SK-N-SH treated with all-trans-retinoic acid at 6 μM for 48 hours (cell line): Measurements from ENCODE around the gene SYVN1.

ENCODE experiments used
- ATAC-seq: fragments of 200-7000 bp; cut with Tn5 transposase; 3 replicates; pipeline ENCODE4 v1.9.1; 2020; ENCODE audit warnings: mild to moderate bottlenecking, moderate library complexity
- ARNTL ChIP-seq: fragments of 450-650 bp; formaldehyde crosslinking; IDR thresholded peaks from 2 replicates; pipeline ENCODE4 v1.5.0; 2020; ENCODE audit warnings: low read depth, mild to moderate bottlenecking, moderate library complexity, borderline replicate concordance
- BACH2 ChIP-seq: fragments of 250-450 bp; sonication (Bioruptor Pico); IDR thresholded peaks from 2 replicates; pipeline ENCODE4 v1.9.0; 2021; ENCODE audit warnings: mild to moderate bottlenecking, borderline replicate concordance
- CREB5 ChIP-seq: fragments of 250-450 bp; sonication (Bioruptor Pico); IDR thresholded peaks from 2 replicates; pipeline ENCODE4 v1.5.1; 2020; ENCODE audit warnings: low read depth, mild to moderate bottlenecking, moderate library complexity
- CSDC2 ChIP-seq: fragments of 250-450 bp; sonication (Bioruptor Pico); IDR thresholded peaks from 2 replicates; pipeline ENCODE4 v1.5.0; 2020; ENCODE audit warnings: mild to moderate bottlenecking, moderate library complexity
- CSRNP3 ChIP-seq: fragments of 250-450 bp; sonication (Bioruptor Pico); IDR thresholded peaks from 2 replicates; pipeline ENCODE4 v1.5.1; 2021; ENCODE audit warnings: mild to moderate bottlenecking, moderate library complexity
- ISL1 ChIP-seq: fragments of 250-450 bp; sonication (Bioruptor Pico); IDR thresholded peaks from 2 replicates; pipeline ENCODE4 v2.1.2; 2022; ENCODE audit warnings: mild to moderate bottlenecking, moderate library complexity
- OSR1 ChIP-seq: fragments of 250-450 bp; sonication (Bioruptor Pico); IDR thresholded peaks from 2 replicates; pipeline ENCODE4 v1.8.0; 2022; ENCODE audit warnings: moderate library complexity, mild to moderate bottlenecking, inconsistent platforms
- PATZ1 ChIP-seq: fragments of 250-450 bp; sonication (Bioruptor Pico); IDR thresholded peaks from 2 replicates; pipeline ENCODE4 v1.8.0; 2020; ENCODE audit warnings: mild to moderate bottlenecking, moderate library complexity, borderline replicate concordance
- POU6F1 ChIP-seq: fragments of 250-450 bp; sonication (Bioruptor Pico); IDR thresholded peaks from 2 replicates; pipeline ENCODE4 v1.8.0; 2021; ENCODE audit warnings: low read depth, mild to moderate bottlenecking, moderate library complexity, borderline replicate concordance
- RARB ChIP-seq: fragments of 250-450 bp; sonication (Bioruptor Pico); IDR thresholded peaks from 2 replicates; pipeline ENCODE4 v1.8.0; 2021; ENCODE audit warnings: mild to moderate bottlenecking, moderate library complexity
- TCF4 ChIP-seq: fragments of 250-450 bp; sonication (Bioruptor Pico); IDR thresholded peaks from 2 replicates; pipeline ENCODE4 v1.8.0; 2021; ENCODE audit warnings: mild to moderate bottlenecking, moderate library complexity, borderline replicate concordance
- TOX ChIP-seq: fragments of 250-450 bp; sonication (Bioruptor Pico); IDR thresholded peaks from 2 replicates; pipeline ENCODE4 v1.8.0; 2021; ENCODE audit warnings: mild to moderate bottlenecking, moderate library complexity, borderline replicate concordance
- TSHZ2 ChIP-seq: fragments of 250-450 bp; sonication (Bioruptor Pico); IDR thresholded peaks from 2 replicates; pipeline ENCODE4 v1.5.0; 2020; ENCODE audit warnings: mild to moderate bottlenecking, moderate library complexity
- ZC3H10 ChIP-seq: fragments of 250-450 bp; sonication (Bioruptor Pico); IDR thresholded peaks from 2 replicates; pipeline ENCODE4 v1.5.1; 2021; ENCODE audit warnings: mild to moderate bottlenecking, moderate library complexity
- ZFP3 ChIP-seq: fragments of 250-450 bp; sonication (Bioruptor Pico); IDR thresholded peaks from 2 replicates; pipeline ENCODE4 v1.5.0; 2020; ENCODE audit warnings: mild to moderate bottlenecking, moderate library complexity
- ZFP30 ChIP-seq: fragments of 450-650 bp; formaldehyde crosslinking; IDR thresholded peaks from 2 replicates; pipeline ENCODE4 v1.5.0; 2022; ENCODE audit warnings: mild to moderate bottlenecking, moderate library complexity
- ZNF565 ChIP-seq: fragments of 450-650 bp; formaldehyde crosslinking; conservative IDR thresholded peaks from 2 replicates; pipeline ENCODE4 v1.5.0; 2020; ENCODE audit warnings: low read depth, mild to moderate bottlenecking, moderate library complexity
- ZNF70 ChIP-seq: fragments of 450-650 bp; formaldehyde crosslinking; IDR thresholded peaks from 2 replicates; pipeline ENCODE4 v1.5.0; 2020; ENCODE audit warnings: mild to moderate bottlenecking, moderate library complexity
- ZNF8 ChIP-seq: fragments of 450-650 bp; formaldehyde crosslinking; IDR thresholded peaks from 2 replicates; pipeline ENCODE4 v1.5.0; 2020; ENCODE audit warnings: mild to moderate bottlenecking, moderate library complexity

The SYVN1 gene

GRCh38 chr11:65135633-65136145, 1.4 kb upstream of the SYVN1 start (continued):
- no peak for TF ChIP-seq TSHZ2
- TF ChIP-seq ARNTL (CRISPR knock-in tag), result no peak
- TF ChIP-seq ZNF70 (CRISPR knock-in tag), result no peak
- TF ChIP-seq ZNF8, result no peak

GRCh38 chr11:65134952-65135632, 773 bp upstream of the SYVN1 start:
- peak; percentile 91 for ATAC-seq
- TF ChIP-seq TSHZ2, result no peak
- no peak for TF ChIP-seq ARNTL (CRISPR knock-in tag)
- TF ChIP-seq ZFP30 (CRISPR knock-in tag), result no peak

- ATAC-seq, result peak; percentile 1; the same call in 2 of the 3 replicates
- TF ChIP-seq OSR1 (no peak), TCF4 (no peak), ZC3H10 (CRISPR knock-in tag) (no peak), CSRNP3 (CRISPR knock-in tag) (no peak)
Measured at GRCh38 chr11:65133724-65134123, 595 bp downstream of the SYVN1 start.

GRCh38 chr11:65132988-65133700, 1.2 kb downstream of the SYVN1 start:
- TF ChIP-seq ZFP30 (CRISPR knock-in tag), result no peak
- no peak for TF ChIP-seq CSDC2 (CRISPR knock-in tag)
- no peak for TF ChIP-seq TOX (CRISPR knock-in tag)
- TF ChIP-seq ZNF565 (CRISPR knock-in tag), result no peak
- TF ChIP-seq ZFP3 (CRISPR knock-in tag), result no peak
- TF ChIP-seq POU6F1 (CRISPR knock-in tag), result no peak
- no peak for TF ChIP-seq PATZ1
- TF ChIP-seq BACH2 (CRISPR knock-in tag), result no peak
- TF ChIP-seq ZNF70 (CRISPR knock-in tag), result no peak
- no peak for TF ChIP-seq ARNTL (CRISPR knock-in tag)
- no peak for TF ChIP-seq ISL1 (CRISPR knock-in tag)
- no peak for TF ChIP-seq TCF4
- no peak for TF ChIP-seq RARB (CRISPR knock-in tag)
- no peak for TF ChIP-seq ZC3H10 (CRISPR knock-in tag)
- no peak for TF ChIP-seq CREB5
- ATAC-seq, result no peak
